ENCODE measurements around the gene IQCF6.
A peak's percentile ranks its signal among the peaks of the same experiment; 100 is the strongest.
"Not testable (repeated sequence)": the region's sequence is repeated elsewhere in the genome, so short reads cannot be mapped to it uniquely, and the experiment has no call there.

The IQCF6 gene

GRCh38 chr3:51779137-51779536, at the start of gene IQCF6:
IQCF6 (minus strand) TSS chr3:51779237; CDS start chr3:51779224, 13 bp downstream.
- no peak for DNase-seq (ENCODE audit: low read depth)

GRCh38 chr3:51828297-51828696, 49.3 kb upstream of the IQCF6 start:
- DNase-seq (ENCODE audit: low read depth), result no peak

GRCh38 chr3:51819709-51820406, 40.8 kb upstream of the IQCF6 start:
- DNase-seq (ENCODE audit: low read depth), result no peak

GRCh38 chr3:51819151-51819550, 40.1 kb upstream of the IQCF6 start:
- DNase-seq (ENCODE audit: low read depth), result no peak

- no peak for DNase-seq (ENCODE audit: low read depth)
Measured at GRCh38 chr3:51817375-51817774, 38.3 kb upstream of the IQCF6 start.

- DNase-seq (ENCODE audit: low read depth), result no peak
Measured at GRCh38 chr3:51816723-51817122, 37.7 kb upstream of the IQCF6 start.

- DNase-seq (ENCODE audit: low read depth), result no peak
Measured at GRCh38 chr3:51815614-51816013, 36.6 kb upstream of the IQCF6 start.

- DNase-seq (ENCODE audit: low read depth), result no peak
Measured at GRCh38 chr3:51814034-51814433, 35.0 kb upstream of the IQCF6 start.

GRCh38 chr3:51813539-51813938, 34.5 kb upstream of the IQCF6 start:
- DNase-seq (ENCODE audit: low read depth), result no peak

- no peak for DNase-seq (ENCODE audit: low read depth)
Measured at GRCh38 chr3:51808934-51809333, 29.9 kb upstream of the IQCF6 start.

GRCh38 chr3:51802106-51802703, 23.2 kb upstream of the IQCF6 start:
- no peak for DNase-seq (ENCODE audit: low read depth)

- DNase-seq (ENCODE audit: low read depth), result no peak
Measured at GRCh38 chr3:51800750-51801125, 21.7 kb upstream of the IQCF6 start.

GRCh38 chr3:51799879-51800749, 21.1 kb upstream of the IQCF6 start:
- peak; percentile 69 for DNase-seq (ENCODE audit: low read depth)

GRCh38 chr3:51798411-51798963, 19.4 kb upstream of the IQCF6 start:
- no peak for DNase-seq (ENCODE audit: low read depth)

GRCh38 chr3:51796854-51797253, 17.8 kb upstream of the IQCF6 start:
- DNase-seq (ENCODE audit: low read depth), result no peak

GRCh38 chr3:51794206-51794605, 15.2 kb upstream of the IQCF6 start:
- no peak for DNase-seq (ENCODE audit: low read depth)

GRCh38 chr3:51792206-51792605, 13.2 kb upstream of the IQCF6 start:
- no peak for DNase-seq (ENCODE audit: low read depth)

GRCh38 chr3:51789437-51789836, 10.4 kb upstream of the IQCF6 start:
- no peak for DNase-seq (ENCODE audit: low read depth)

GRCh38 chr3:51787576-51787975, 8.5 kb upstream of the IQCF6 start:
- DNase-seq (ENCODE audit: low read depth), result not testable (repeated sequence)

GRCh38 chr3:51786267-51786666, 7.2 kb upstream of the IQCF6 start:
- no peak for DNase-seq (ENCODE audit: low read depth)

GRCh38 chr3:51778554-51778953, 483 bp downstream of the IQCF6 start:
- DNase-seq (ENCODE audit: low read depth), result no peak

GRCh38 chr3:51777985-51778384, 1.1 kb downstream of the IQCF6 start:
- no peak for DNase-seq (ENCODE audit: low read depth)

Measured in amniotic epithelial cell (primary cell).